Adrenal gland (tissue), 12 donors: ENCODE results near the gene MECR. TPM values are rescaled to one million over a fixed set of nuclear protein-coding genes. Genes with fewer than 3 reads are reported as not detected.

Source experiments
- DNase-seq, 7 donors: peaks; one replicate each; pipeline ENCODE4 v3.0.0-alpha.2; 2019 to 2020
- H3K27ac ChIP-seq, 5 donors: fragments of 200-600 bp; sonication (generic) in 4 of 5; 1 replicate in 3 of 5; 2 replicates in 2 of 5; pipeline versions ENCODE4 v1.5.1 to v1.8.0; 2016 to 2020; ENCODE audit warnings: mild to moderate bottlenecking in 1 of 5
- H3K27me3 ChIP-seq: fragments of 200-600 bp; 2 replicates; pipeline ENCODE4 v1.8.0; 2021
- H3K36me3 ChIP-seq, 2 donors: fragments of 200-600 bp; replicated peaks in 1 of 2; 1 replicate in 1 of 2; 2 replicates in 1 of 2; pipeline versions ENCODE4 v1.5.1 to v1.8.0; 2018 to 2022
- H3K4me1 ChIP-seq, 2 donors: fragments of 200-600 bp; replicated peaks in 1 of 2; 1 replicate in 1 of 2; 2 replicates in 1 of 2; pipeline versions ENCODE4 v1.5.1 to v1.8.0; 2018 to 2021
- H3K4me3 ChIP-seq, 4 donors: fragments of 200-600 bp; sonication (generic) in 3 of 4; one replicate each; pipeline ENCODE4 v1.5.1; 2016 to 2018
- H3K9me3 ChIP-seq, 3 donors: fragments of 200-600 bp; sonication (generic) in 1 of 3; replicated peaks in 1 of 3; 1 replicate in 2 of 3; 2 replicates in 1 of 3; pipeline versions ENCODE4 v1.5.1 to v1.8.0; 2016 to 2021
- CTCF ChIP-seq, 6 experiments: fragments of 450-650 bp in 4 of 6; fragments of 200-600 bp in 2 of 6; sonication (generic) in 1 of 6; IDR thresholded peaks; 1 replicate in 5 of 6; 2 replicates in 1 of 6; pipeline versions ENCODE4 v1.5.1 to v1.8.0; 2016 to 2021; ENCODE audit warnings: antibody characterized with exemption in 6 of 6, mild to moderate bottlenecking in 2 of 6, moderate library complexity in 1 of 6
- POLR2A ChIP-seq, 2 donors: fragments of 450-650 bp; IDR thresholded peaks; one replicate each; pipeline ENCODE4 v1.6.1; 2017; ENCODE audit warnings: antibody characterized with exemption in 2 of 2, mild to moderate bottlenecking in 2 of 2, moderate library complexity in 1 of 2
- whole genome bisulfite sequencing, 4 donors: extraction: QIAGEN DNeasy Blood & Tissue Kit in 2 of 4; methylation state at CpG; one replicate each; pipeline versions ENCODE4 v1.1.5 to v1.1.7; 2013 to 2017; 5-methylcytosine and 5-hydroxymethylcytosine counted together
- intact Hi-C, 2 donors: fragments of 100-400 bp; cut with DNase I; formaldehyde crosslinking; loops; one replicate each; pipeline versions ENCODE4 v1.14.1 to v1.15.0; 2022 to 2023
- polyA plus RNA-seq, 3 donors: library from polyadenylated mRNA; stranded (reverse); fragments of 200-250 nt in 2 of 3; fragments of 350-450 nt in 1 of 3; fragmentation: Illumina TruSeq in 1 of 3; extraction: RNeasy Lipid Tissue Mini Kit (QIAGEN cat#74804) in 1 of 3; gene quantifications; one replicate each; pipeline ENCODE4 v1.2.3, GENCODE V29; 2013 to 2014
- total RNA-seq, 9 donors: library from RNA; depleted of rRNA in 4 of 9; stranded (reverse); fragments of >200 nt in 4 of 9; fragments of 120-200 nt in 1 of 9; fragmentation: NEBNext Ultra II Directional in 1 of 9; extraction: Animal tissue kit (Norgen Biotek cat#: 25700) in 1 of 9; gene quantifications; one replicate each; pipeline versions ENCODE4 v1.1.0 to v1.2.4, GENCODE V29; 2013 to 2023
- donor health status: healthy with polysubstance abuse.
- donor health status: Bipolar disorder and iron deficiency.
- donor health status: DM: yes; HTN: yes; CAD: no.
- donor health status: DM: no; HTN: no; CAD: no.
- donor health status: DM: no; HTN: no; CAD: no.
- donor health status: DM: yes; HTN: yes; CAD: no.

Gene MECR
- total and polyA plus RNA-seq, 12 donors = 26.1 to 53.1 (median 33.5) TPM

- DNase-seq = no peak
- WGBS, 4 donors = 71 to 75% (median 74%) methylated on average over 4 of the region's 4 CpGs
- Histone ChIP-seq H3K36me3 (no peaks in the 10 kb centered on the region), H3K27ac (no peak overlapping the region), H3K27me3 (no peaks in the 10 kb centered on the region), H3K4me1 (peaks cover 2 to 4% of the 10 kb centered on the region in 2 donors), H3K9me3 (no peaks in the 10 kb centered on the region), H3K4me3 (no peak overlapping the region)
- intact Hi-C loops = no loop called here
- TF ChIP-seq POLR2A (IDR thresholded peaks at IDR 0.05) (no peak), CTCF (IDR thresholded peaks at IDR 0.05) (no peak)
These were observed 34.1 kb upstream of the MECR start for GRCh38 chr1:29264773-29265389.

GRCh38 chr1:29260531-29260930 lies 29.8 kb upstream of the MECR start:
- WGBS, 4 donors = 41 to 93% (median 52%) methylated on average over 2 to 29 of the region's 29 CpGs
- Histone ChIP-seq H3K36me3 (no peaks in the 10 kb centered on the region), H3K4me1 (peaks cover 13% of the 10 kb centered on the region in 2 donors), H3K9me3 (no peaks in the 10 kb centered on the region), H3K27ac (no peak overlapping the region), H3K27me3 (peaks cover 5% of the 10 kb centered on the region), H3K4me3 (no peak overlapping the region)
- no peak for DNase-seq
- no peak for TF ChIP-seq CTCF (IDR thresholded peaks at IDR 0.05)
- intact Hi-C loops = no loop called here

GRCh38 chr1:29259802-29260441 lies 29.2 kb upstream of the MECR start:
- peak; percentile 46 to 73 (median 59) for DNase-seq
- Histone ChIP-seq H3K27me3 (peaks cover 5% of the 10 kb centered on the region), H3K36me3 (no peaks in the 10 kb centered on the region), H3K9me3 (no peaks in the 10 kb centered on the region), H3K4me3 (peak overlapping the region in 2 of 4 donors; percentile 26 to 46), H3K4me1 (peaks cover 13% of the 10 kb centered on the region in 2 donors), H3K27ac (peak overlapping the region in 1 of 5 donors; percentile 19)
- 2 to 10% (median 3%) methylated on average over 10 to 56 of the region's 56 CpGs; no CpG with 5 or more reads in 1 of the 4 donors for WGBS, 4 donors
- TF ChIP-seq POLR2A (IDR thresholded peaks at IDR 0.05) = no peak
- no peak for TF ChIP-seq CTCF (IDR thresholded peaks at IDR 0.05)
- intact Hi-C loops = no loop called here

- intact Hi-C loops = no loop called here
- DNase-seq = no peak
- TF ChIP-seq CTCF (IDR thresholded peaks at IDR 0.05) = no peak
- no peak for TF ChIP-seq POLR2A (IDR thresholded peaks at IDR 0.05)
- Histone ChIP-seq H3K27me3 (peaks cover 5% of the 10 kb centered on the region), H3K4me3 (peak overlapping the region in 2 of 4 donors; percentile 26 to 46), H3K36me3 (no peaks in the 10 kb centered on the region), H3K9me3 (no peaks in the 10 kb centered on the region), H3K4me1 (peaks cover 13% of the 10 kb centered on the region in 2 donors), H3K27ac (peak overlapping the region in 1 of 5 donors; percentile 19)
- 24 to 30% (median 25%) methylated on average over 4 to 38 of the region's 38 CpGs for WGBS, 4 donors
These were observed 28.5 kb upstream of the MECR start for GRCh38 chr1:29258976-29259801.
